ENCODE measurements around the gene ELL2. TPM values are rescaled to one million over a fixed set of nuclear protein-coding genes. Genes with fewer than 3 reads are reported as not detected.

Gene ELL2
- total RNA-seq, 1 donor from 2014 or later: 52.8 TPM

DNA sequence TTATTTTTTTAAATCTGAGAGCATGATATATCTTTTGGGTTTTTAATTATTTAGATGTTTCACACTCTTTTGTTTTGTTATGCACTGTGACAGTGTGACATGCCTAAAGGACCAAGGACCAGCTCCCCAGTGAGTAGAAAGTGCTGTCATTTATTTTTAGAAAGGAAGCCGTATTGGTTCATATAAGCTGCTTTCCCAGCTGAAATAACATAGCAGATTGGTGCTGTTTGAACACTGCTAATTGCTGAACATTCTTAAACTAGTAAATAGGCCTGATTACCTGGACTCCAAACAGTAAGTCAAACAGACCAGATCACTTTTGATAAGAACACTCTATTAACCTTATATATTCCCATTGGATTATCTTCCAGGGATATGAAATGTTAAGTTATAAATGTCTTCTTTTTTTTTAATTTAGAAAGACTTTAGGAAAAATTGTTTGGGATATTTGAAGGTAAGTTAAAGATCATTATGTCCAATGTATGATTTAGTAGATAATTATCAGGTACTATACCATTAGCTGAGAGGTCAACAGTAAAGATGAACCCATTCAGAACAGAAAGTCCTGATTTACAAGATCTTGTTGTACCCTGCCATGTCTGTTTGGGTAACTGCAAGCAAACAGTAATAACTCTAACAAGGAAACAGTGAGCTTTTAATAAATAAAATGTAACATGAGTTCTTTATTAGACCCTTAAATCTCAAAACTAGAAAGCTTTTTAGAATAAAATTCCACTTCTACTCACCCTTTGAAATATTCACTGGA, 27.8 kb upstream of the ELL2 start:
- TF ChIP-seq, protein P1, sequence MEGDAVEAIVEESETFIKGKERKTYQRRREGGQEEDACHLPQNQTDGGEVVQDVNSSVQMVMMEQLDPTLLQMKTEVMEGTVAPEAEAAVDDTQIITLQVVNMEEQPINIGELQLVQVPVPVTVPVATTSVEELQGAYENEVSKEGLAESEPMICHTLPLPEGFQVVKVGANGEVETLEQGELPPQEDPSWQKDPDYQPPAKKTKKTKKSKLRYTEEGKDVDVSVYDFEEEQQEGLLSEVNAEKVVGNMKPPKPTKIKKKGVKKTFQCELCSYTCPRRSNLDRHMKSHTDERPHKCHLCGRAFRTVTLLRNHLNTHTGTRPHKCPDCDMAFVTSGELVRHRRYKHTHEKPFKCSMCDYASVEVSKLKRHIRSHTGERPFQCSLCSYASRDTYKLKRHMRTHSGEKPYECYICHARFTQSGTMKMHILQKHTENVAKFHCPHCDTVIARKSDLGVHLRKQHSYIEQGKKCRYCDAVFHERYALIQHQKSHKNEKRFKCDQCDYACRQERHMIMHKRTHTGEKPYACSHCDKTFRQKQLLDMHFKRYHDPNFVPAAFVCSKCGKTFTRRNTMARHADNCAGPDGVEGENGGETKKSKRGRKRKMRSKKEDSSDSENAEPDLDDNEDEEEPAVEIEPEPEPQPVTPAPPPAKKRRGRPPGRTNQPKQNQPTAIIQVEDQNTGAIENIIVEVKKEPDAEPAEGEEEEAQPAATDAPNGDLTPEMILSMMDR (conservative IDR thresholded peaks at IDR 0.05; ENCODE audit: low read depth, low read length): no peak
- DNase-seq (ENCODE audit: low read depth): no peak

DNA sequence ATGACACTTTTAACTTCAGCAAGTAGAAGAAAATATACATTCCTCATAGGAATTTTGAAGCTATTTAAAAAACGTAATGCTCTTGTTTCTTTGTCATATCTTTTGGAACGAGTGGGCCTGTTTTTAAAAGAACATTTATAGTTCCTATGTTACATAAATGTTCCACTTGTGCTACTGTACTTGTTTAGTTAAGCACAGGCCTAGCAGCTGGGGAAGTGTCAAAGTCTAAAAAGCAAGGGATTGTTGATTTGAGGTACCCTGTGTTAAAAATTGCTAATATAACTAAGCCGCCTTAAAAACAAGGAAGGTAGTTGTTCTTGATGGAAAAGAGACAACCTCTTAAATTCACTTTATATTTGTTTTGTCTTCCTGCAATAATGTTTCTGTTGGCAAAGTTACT, 27.2 kb upstream of the ELL2 start:
- TF ChIP-seq, protein P1 (conservative IDR thresholded peaks at IDR 0.05; ENCODE audit: low read depth, low read length): no peak
- DNase-seq (ENCODE audit: low read depth): no peak
- H3K4me3 ChIP-seq (ENCODE audit: low read depth, low read length): no peak overlapping the region

More for the DNA sequence above, 27.8 kb upstream of the ELL2 start:
- H3K4me3 ChIP-seq (ENCODE audit: low read depth, low read length): no peak overlapping the region

DNA sequence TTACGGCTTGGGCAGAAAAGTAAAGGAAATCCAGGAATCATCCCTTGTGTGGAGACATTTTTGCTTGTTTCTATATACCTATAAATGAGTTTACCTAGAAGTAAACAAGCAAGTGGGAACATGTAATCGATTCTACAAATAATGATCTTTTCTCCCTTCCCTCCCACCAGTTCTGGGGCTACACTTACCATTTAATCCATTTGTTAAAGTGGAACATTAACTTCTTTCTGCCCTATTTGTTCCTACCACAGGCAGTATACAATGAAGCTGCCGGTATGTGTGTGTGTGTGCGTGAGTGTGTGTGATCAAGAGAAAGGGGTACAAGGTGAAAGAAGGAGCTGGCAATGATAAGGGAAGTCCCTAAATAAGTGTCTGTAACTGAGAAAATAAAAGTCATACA, 26.4 kb upstream of the ELL2 start:
- DNase-seq (ENCODE audit: low read depth): no peak
- TF ChIP-seq, protein P1 (conservative IDR thresholded peaks at IDR 0.05; ENCODE audit: low read depth, low read length): no peak
- no peak overlapping the region for H3K4me3 ChIP-seq (ENCODE audit: low read depth, low read length)

DNA sequence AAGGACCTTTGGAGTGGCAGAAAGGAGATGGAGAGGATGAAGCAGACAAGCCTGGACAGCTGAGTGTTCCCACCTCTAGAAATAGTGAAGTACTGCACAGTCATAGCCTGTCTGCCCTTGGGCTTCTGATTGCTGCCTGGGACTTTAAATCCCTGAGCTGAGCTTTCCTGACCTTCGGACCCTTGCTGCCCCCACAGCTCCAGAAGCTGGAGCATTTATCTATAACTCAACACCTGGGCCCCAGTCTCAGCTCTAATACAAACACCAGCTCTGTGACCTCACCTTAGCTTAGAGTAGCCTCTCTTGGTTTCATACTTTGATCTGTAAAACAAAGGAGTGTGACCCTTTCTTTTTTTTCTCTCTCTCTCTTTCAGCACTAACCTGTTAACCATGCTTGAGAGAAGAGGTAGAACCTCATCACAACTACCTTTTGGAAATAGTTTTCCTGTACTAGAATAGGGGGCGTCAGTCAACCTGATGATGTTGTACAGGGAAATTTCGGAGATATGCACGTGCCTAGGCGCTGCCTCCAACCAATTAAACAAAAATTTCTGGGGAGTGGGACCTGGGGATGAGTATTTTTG, 25.4 kb upstream of the ELL2 start:
- no peak overlapping the region for H3K4me3 ChIP-seq (ENCODE audit: low read depth, low read length)
- TF ChIP-seq, protein P1 (conservative IDR thresholded peaks at IDR 0.05; ENCODE audit: low read depth, low read length): no peak
- no peak for DNase-seq (ENCODE audit: low read depth)

DNA sequence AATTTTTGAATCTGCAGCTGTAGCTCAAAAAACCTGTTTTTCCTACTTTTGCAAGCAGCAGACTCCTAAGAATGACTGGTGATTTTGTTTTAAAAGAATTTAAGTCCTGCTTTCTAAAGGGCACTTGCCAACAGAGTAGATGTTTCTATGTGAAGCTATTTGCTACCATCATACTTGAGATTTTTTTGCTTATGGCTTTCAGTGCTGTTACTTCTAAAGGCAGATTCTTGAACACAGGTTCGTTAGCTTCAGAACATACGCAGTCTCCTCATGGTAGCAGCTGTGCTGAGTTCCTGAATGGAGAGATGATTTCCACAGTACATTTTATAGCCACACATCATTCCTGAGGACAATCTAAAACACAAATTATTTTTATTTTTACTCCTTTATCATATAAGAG, 24.4 kb upstream of the ELL2 start:
- TF ChIP-seq, protein P1 (conservative IDR thresholded peaks at IDR 0.05; ENCODE audit: low read depth, low read length): no peak
- H3K4me3 ChIP-seq (ENCODE audit: low read depth, low read length): no peak overlapping the region
- no peak for DNase-seq (ENCODE audit: low read depth)

DNA sequence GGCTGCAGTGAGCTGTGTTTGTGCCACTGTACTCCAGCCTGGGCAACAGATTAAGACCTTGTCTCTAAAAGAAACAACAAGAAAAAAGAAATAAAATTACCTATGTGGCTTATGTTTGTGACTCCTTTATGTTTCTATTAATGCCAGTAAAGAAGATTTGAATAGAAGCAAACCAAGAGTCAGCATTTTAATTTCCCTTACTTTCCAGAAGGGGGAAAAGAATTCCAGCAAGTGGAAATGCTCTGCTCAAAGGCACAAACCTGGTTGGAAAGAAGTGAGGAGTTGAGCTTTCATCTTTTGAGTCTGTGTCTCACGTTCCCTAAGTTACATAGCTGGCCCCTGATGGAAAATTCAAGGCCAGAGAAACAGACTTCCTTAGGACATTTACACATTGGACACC, 23.6 kb upstream of the ELL2 start:
- TF ChIP-seq, protein P1 (conservative IDR thresholded peaks at IDR 0.05; ENCODE audit: low read depth, low read length): no peak
- no peak overlapping the region for H3K4me3 ChIP-seq (ENCODE audit: low read depth, low read length)
- DNase-seq (ENCODE audit: low read depth): no peak
